Measurements from ENCODE around the gene FAM89B.
"Not testable (repeated sequence)": the region's sequence is repeated elsewhere in the genome, so short reads cannot be mapped to it uniquely, and the experiment has no call there.

The FAM89B gene

GRCh38 chr11:65572356-65573051 lies at the start of gene FAM89B:
TSS of gene FAM89B (plus strand) at chr11:65572538. CDS start at chr11:65572670, 132 bp downstream.
- peaks cover 24% of the 10 kb centered on the region for H3K36me3 Mint-ChIP-seq (ENCODE audit: low read depth)
- H3K4me3 Mint-ChIP-seq = peak within 1 kb of the TSS; percentile 100
- H3K9me3 Mint-ChIP-seq = no peaks in the 10 kb centered on the region
- H3K4me1 Mint-ChIP-seq (ENCODE audit: low read depth) = peaks cover 47% of the 10 kb centered on the region
- H3K27ac Mint-ChIP-seq = peak within 1 kb of the TSS; percentile 93
- DNase-seq (ENCODE audit: low spot score) = peak; percentile 88
- H3K27me3 Mint-ChIP-seq (ENCODE audit: low read depth) = no peaks in the 10 kb centered on the region

DNA sequence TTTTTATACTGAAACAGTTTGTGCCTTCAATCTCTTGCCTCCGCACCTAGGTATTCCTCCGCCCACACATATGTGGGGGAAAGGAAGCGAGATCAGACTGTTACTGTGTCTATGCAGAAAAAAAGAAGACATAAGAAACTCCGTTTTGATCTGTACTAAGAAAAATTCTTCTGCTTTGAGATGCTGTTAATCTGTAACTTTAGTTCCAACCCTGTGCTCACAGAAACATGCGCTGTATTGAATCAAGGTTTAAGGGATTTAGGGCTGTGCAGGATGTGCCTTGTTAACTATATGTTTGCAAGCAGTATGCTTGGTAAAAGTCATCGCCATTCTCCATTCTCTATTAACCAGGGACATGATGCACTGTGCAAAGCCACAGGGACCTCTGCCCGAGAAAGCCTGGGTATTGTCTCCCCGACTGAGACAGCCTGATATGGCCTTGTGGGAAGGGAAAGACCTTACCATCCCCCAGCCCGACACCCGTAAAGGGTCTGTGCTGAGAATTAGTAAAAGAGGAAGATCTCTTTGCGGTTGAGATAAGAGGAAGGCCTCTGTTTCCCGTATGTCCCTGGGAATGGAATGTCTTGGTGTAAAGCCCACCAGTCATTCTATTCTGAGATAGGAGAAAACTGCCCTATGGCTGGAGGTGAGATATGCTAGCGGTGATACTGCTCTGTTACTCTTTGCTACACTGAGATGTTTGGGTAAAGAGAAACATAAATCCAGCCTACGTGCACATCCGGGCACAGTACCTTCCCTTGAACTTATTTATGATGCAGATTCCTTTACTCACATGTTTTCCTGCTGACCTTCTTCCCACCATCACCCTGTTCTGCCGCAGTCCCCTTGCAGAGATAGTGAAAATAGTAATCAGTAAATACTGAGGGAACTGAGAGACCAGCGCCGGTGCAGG lies 49.4 kb upstream of the FAM89B start:
- not testable (repeated sequence) for H3K9me3 Mint-ChIP-seq; H3K27me3 Mint-ChIP-seq (ENCODE audit: low read depth); DNase-seq (ENCODE audit: low spot score); H3K36me3 Mint-ChIP-seq (ENCODE audit: low read depth)
- peak overlapping the region; percentile 58 for H3K4me3 Mint-ChIP-seq
- peak overlapping the region; percentile 73 for H3K27ac Mint-ChIP-seq
- peaks cover 32% of the 10 kb centered on the region for H3K4me1 Mint-ChIP-seq (ENCODE audit: low read depth)

- H3K27me3 Mint-ChIP-seq (ENCODE audit: low read depth); H3K36me3 Mint-ChIP-seq (ENCODE audit: low read depth); DNase-seq (ENCODE audit: low spot score); H3K9me3 Mint-ChIP-seq: not testable (repeated sequence)
- Mint-ChIP-seq H3K4me1 (ENCODE audit: low read depth) (peaks cover 32% of the 10 kb centered on the region), H3K4me3 (peak overlapping the region; percentile 58), H3K27ac (peak overlapping the region; percentile 73)
Measured at GRCh38 chr11:65523631-65523968, 48.7 kb upstream of the FAM89B start.

GRCh38 chr11:65524014-65524740 lies 48.2 kb upstream of the FAM89B start:
- Mint-ChIP-seq H3K27ac (peak overlapping the region; percentile 74), H3K27me3 (ENCODE audit: low read depth) (no peaks in the 10 kb centered on the region), H3K4me1 (ENCODE audit: low read depth) (peaks cover 34% of the 10 kb centered on the region), H3K4me3 (peak overlapping the region; percentile 58), H3K9me3 (no peaks in the 10 kb centered on the region), H3K36me3 (ENCODE audit: low read depth) (peaks cover 12% of the 10 kb centered on the region)
- no peak for DNase-seq (ENCODE audit: low spot score)

DNA sequence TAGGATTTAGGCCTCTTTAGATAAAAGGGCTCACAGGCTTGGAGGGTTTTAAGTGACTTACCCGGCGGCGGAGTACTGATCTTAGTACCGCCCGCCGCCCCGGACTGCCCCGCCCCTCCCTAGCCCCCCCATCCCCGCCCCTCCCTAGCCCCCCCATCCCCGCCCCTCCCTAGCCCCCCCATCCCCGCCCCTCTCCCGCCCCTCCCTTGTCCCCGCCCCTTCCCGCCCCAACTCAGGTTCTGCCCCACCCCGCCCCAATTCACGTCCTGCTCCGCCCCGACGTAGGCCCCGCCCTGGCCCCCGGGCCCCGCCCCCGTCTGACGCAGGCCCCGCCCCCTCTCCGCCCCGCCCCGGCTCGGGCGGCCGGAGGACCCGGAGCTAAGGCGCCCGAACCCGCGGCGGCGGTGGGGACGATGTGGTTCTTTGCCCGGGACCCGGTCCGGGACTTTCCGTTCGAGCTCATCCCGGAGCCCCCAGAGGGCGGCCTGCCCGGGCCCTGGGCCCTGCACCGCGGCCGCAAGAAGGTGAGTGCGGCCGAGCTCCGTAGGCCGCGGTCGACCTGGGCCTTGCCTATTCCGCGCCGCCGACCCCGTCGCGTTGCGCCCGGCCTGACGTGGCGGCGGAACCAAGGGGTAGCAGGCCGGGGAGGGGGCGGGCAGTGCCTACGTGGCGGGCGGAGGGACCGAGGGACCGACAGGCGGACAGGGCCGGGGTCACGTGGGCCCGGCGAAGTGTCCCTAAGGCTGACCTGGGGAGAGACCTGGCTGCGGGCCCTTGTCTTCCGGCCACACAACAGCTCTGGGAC lies 47.4 kb upstream of the FAM89B start, which contains the start of gene SCYL1:
TSS of gene SCYL1 (plus strand) at position 343 of the 805 bp plus-strand sequence. CDS start at position 414, 71 bp downstream.
- H3K4me3 Mint-ChIP-seq = peak within 1 kb of the TSS; percentile 86
- peaks cover 37% of the 10 kb centered on the region for H3K4me1 Mint-ChIP-seq (ENCODE audit: low read depth)
- peak; percentile 72 for DNase-seq (ENCODE audit: low spot score)
- no peaks in the 10 kb centered on the region for H3K27me3 Mint-ChIP-seq (ENCODE audit: low read depth)
- no peaks in the 10 kb centered on the region for H3K9me3 Mint-ChIP-seq
- peak within 1 kb of the TSS; percentile 74 for H3K27ac Mint-ChIP-seq
- peaks cover 15% of the 10 kb centered on the region for H3K36me3 Mint-ChIP-seq (ENCODE audit: low read depth)

- Mint-ChIP-seq H3K4me3 (peak overlapping the region; percentile 86), H3K9me3 (no peaks in the 10 kb centered on the region), H3K4me1 (ENCODE audit: low read depth) (peaks cover 41% of the 10 kb centered on the region), H3K27ac (peak overlapping the region; percentile 68), H3K36me3 (ENCODE audit: low read depth) (peaks cover 19% of the 10 kb centered on the region), H3K27me3 (ENCODE audit: low read depth) (no peaks in the 10 kb centered on the region)
- DNase-seq (ENCODE audit: low spot score) = no peak
Measured at GRCh38 chr11:65525546-65526480, 46.5 kb upstream of the FAM89B start.

DNA sequence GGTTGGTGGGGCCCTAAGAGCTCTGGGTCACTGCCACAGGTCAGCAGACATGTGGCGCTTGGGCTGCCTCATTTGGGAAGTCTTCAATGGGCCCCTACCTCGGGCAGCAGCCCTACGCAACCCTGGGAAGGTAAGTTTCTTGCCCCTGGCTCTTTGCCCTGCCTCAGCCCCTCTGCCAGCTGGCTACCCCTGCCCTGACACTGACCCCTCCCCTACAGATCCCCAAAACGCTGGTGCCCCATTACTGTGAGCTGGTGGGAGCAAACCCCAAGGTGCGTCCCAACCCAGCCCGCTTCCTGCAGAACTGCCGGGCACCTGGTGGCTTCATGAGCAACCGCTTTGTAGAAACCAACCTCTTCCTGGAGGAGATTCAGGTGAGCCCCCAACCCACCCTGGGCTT lies 45.6 kb upstream of the FAM89B start:
- H3K4me1 Mint-ChIP-seq (ENCODE audit: low read depth) = peaks cover 40% of the 10 kb centered on the region
- no peaks in the 10 kb centered on the region for H3K27me3 Mint-ChIP-seq (ENCODE audit: low read depth)
- DNase-seq (ENCODE audit: low spot score) = no peak
- no peak overlapping the region for H3K27ac Mint-ChIP-seq
- H3K4me3 Mint-ChIP-seq = peak overlapping the region; percentile 69
- no peaks in the 10 kb centered on the region for H3K9me3 Mint-ChIP-seq
- H3K36me3 Mint-ChIP-seq (ENCODE audit: low read depth) = peaks cover 29% of the 10 kb centered on the region

- H3K36me3 Mint-ChIP-seq (ENCODE audit: low read depth) = peaks cover 33% of the 10 kb centered on the region
- no peak overlapping the region for H3K4me3 Mint-ChIP-seq
- H3K9me3 Mint-ChIP-seq = no peaks in the 10 kb centered on the region
- H3K27ac Mint-ChIP-seq = peak overlapping the region; percentile 62
- H3K4me1 Mint-ChIP-seq (ENCODE audit: low read depth) = peaks cover 22% of the 10 kb centered on the region
- H3K27me3 Mint-ChIP-seq (ENCODE audit: low read depth) = no peaks in the 10 kb centered on the region
- no peak for DNase-seq (ENCODE audit: low spot score)
Measured at GRCh38 chr11:65528819-65529350, 43.5 kb upstream of the FAM89B start.

GRCh38 chr11:65529475-65530156 lies 42.7 kb upstream of the FAM89B start:
- Mint-ChIP-seq H3K27me3 (ENCODE audit: low read depth) (no peaks in the 10 kb centered on the region), H3K36me3 (ENCODE audit: low read depth) (peaks cover 36% of the 10 kb centered on the region), H3K9me3 (no peaks in the 10 kb centered on the region), H3K27ac (no peak overlapping the region), H3K4me3 (no peak overlapping the region), H3K4me1 (ENCODE audit: low read depth) (peaks cover 16% of the 10 kb centered on the region)
- no peak for DNase-seq (ENCODE audit: low spot score)

GRCh38 chr11:65530157-65530496 lies 42.2 kb upstream of the FAM89B start:
- H3K27me3 Mint-ChIP-seq (ENCODE audit: low read depth) = no peaks in the 10 kb centered on the region
- H3K4me3 Mint-ChIP-seq = no peak overlapping the region
- H3K9me3 Mint-ChIP-seq = no peaks in the 10 kb centered on the region
- no peak for DNase-seq (ENCODE audit: low spot score)
- peaks cover 16% of the 10 kb centered on the region for H3K4me1 Mint-ChIP-seq (ENCODE audit: low read depth)
- peaks cover 37% of the 10 kb centered on the region for H3K36me3 Mint-ChIP-seq (ENCODE audit: low read depth)
- H3K27ac Mint-ChIP-seq = peak overlapping the region; percentile 49

DNA sequence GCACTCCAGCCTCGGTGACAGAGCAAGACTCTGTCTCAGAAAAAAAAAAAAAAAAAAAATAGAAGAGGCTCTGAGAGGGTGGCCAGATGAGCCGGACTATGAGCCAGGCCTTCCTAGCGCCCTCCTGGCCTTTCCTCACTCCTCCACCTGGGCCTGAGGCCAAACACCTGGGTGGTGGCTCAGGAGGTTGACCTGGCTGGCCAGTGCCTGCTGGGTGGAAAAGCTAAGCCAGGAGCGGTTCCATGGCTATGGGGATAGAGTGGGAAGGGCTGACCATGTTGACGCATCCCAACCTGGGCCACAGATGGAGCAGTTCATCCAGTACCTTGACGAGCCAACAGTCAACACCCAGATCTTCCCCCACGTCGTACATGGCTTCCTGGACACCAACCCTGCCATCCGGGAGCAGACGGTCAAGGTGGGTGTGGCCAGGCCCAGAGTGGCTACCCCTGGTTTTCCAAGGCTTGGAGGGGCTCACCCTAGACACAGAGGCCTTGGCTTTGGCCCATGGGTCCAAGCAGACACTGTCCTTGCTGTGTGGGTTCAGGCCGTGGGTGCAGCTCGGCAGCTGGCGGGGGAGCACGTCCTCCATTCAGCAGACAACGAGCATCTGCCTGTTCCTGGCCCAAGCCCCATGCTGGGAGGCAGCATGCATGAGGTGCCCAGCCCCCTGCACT lies 39.8 kb upstream of the FAM89B start:
- Mint-ChIP-seq H3K36me3 (ENCODE audit: low read depth) (peaks cover 39% of the 10 kb centered on the region), H3K4me1 (ENCODE audit: low read depth) (peaks cover 11% of the 10 kb centered on the region), H3K9me3 (no peaks in the 10 kb centered on the region), H3K27ac (no peak overlapping the region), H3K4me3 (no peak overlapping the region), H3K27me3 (ENCODE audit: low read depth) (no peaks in the 10 kb centered on the region)
- no peak for DNase-seq (ENCODE audit: low spot score)
